ENCODE results near the gene SLC26A4. TPM values are rescaled to one million over a fixed set of nuclear protein-coding genes. Genes with fewer than 3 reads are reported as not detected.

SLC26A4 gene
- total RNA-seq, 4 donors from 2014 or later, result 0.65 to 2.2 (median 0.98) TPM

GRCh38 chr7:107668296-107668695 lies 7.7 kb downstream of the SLC26A4 start:
- ATAC-seq (ENCODE audit: low FRiP score), result peak; percentile 49
- no peak for DNase-seq (ENCODE audit: low spot score)
- TF ChIP-seq CTCF (IDR thresholded peaks at IDR 0.05), result no peak

GRCh38 chr7:107672183-107672582 lies 11.6 kb downstream of the SLC26A4 start:
- TF ChIP-seq CTCF (IDR thresholded peaks at IDR 0.05), result no peak
- DNase-seq (ENCODE audit: low spot score) (no peak), ATAC-seq (ENCODE audit: low FRiP score) (no peak)

GRCh38 chr7:107676249-107676648 lies 15.6 kb downstream of the SLC26A4 start:
- TF ChIP-seq CTCF (IDR thresholded peaks at IDR 0.05), result no peak
- ATAC-seq (ENCODE audit: low FRiP score), result no peak

GRCh38 chr7:107678110-107678753 lies 17.6 kb downstream of the SLC26A4 start:
- no peak for TF ChIP-seq CTCF (IDR thresholded peaks at IDR 0.05)
- DNase-seq (ENCODE audit: low spot score) (no peak), ATAC-seq (ENCODE audit: low FRiP score) (no peak)

More at GRCh38 chr7:107676249-107676648, 15.6 kb downstream of the SLC26A4 start:
- DNase-seq (ENCODE audit: low spot score), result no peak

- DNase-seq (ENCODE audit: low spot score) (no peak), ATAC-seq (ENCODE audit: low FRiP score) (no peak)
- no peak for TF ChIP-seq CTCF (IDR thresholded peaks at IDR 0.05)
Measured at GRCh38 chr7:107680478-107680877, 19.9 kb downstream of the SLC26A4 start.

- no peak for DNase-seq (ENCODE audit: low spot score)
- no peak for TF ChIP-seq CTCF (IDR thresholded peaks at IDR 0.05)
- ATAC-seq (ENCODE audit: low FRiP score), result no peak
Measured at GRCh38 chr7:107682886-107683285, 22.3 kb downstream of the SLC26A4 start.

- TF ChIP-seq CTCF (IDR thresholded peaks at IDR 0.05), result no peak
- DNase-seq (ENCODE audit: low spot score), result no peak
- no peak for ATAC-seq (ENCODE audit: low FRiP score)
Measured at GRCh38 chr7:107684287-107684686, 23.7 kb downstream of the SLC26A4 start.

Measured in omental fat pad (tissue), 4 donors.